ENCODE data around the gene EME1. TPM values are rescaled to one million over a fixed set of nuclear protein-coding genes. Genes with fewer than 3 reads are reported as not detected.
A peak's percentile ranks its signal among the peaks of the same experiment; 100 is the strongest.
"Not testable (repeated sequence)": the region's sequence is repeated elsewhere in the genome, so short reads cannot be mapped to it uniquely, and the experiment has no call there.

Gene EME1
- total and polyA plus RNA-seq, 2 of the 13 experiments (the other 11 are each of a cell fraction or from before 2014, with no cell fraction given), result 20.7 to 24.6 TPM

- ATAC-seq (peak; percentile 53), FAIRE-seq (no peak), DNase-seq (ENCODE audit: low spot score) (no peak)
- Histone ChIP-seq H2AFZ (ENCODE audit: low read length) (peak overlapping the region; percentile 99), H3K9ac (ENCODE audit: insufficient read depth, low read depth, low read length) (peak overlapping the region; percentile 98), H3K36me3 (replicated peaks in 1 of 2; ENCODE audit: control insufficient read depth in 1 of 2, insufficient read depth in 2 of 2, low read length in 2 of 2) (peaks cover 15 to 24% of the 10 kb centered on the region in 2 experiments), H4K20me1 (ENCODE audit: insufficient read depth, low read length) (peaks cover 15% of the 10 kb centered on the region; the same call in 1 of the 2 replicates), H3K9me3 (ENCODE audit: low read length) (peaks cover 4% of the 10 kb centered on the region; the same call in 1 of the 2 replicates), H3K4me3 (replicated peaks in 1 of 3; ENCODE audit: insufficient read depth in 1 of 3, low read depth in 2 of 3, low read length in 3 of 3) (peak overlapping the region; percentile 73 to 99 (median 99)), H3K79me2 (ENCODE audit: insufficient read depth, low read length) (peaks cover 43% of the 10 kb centered on the region), H3K27me3 (ENCODE audit: control insufficient read depth in 1 of 2, insufficient read depth in 2 of 2, low read length in 2 of 2) (peaks cover 0 to 3% of the 10 kb centered on the region in 2 experiments; a peak in 1 of 5 replicates), H3K4me1 (ENCODE audit: insufficient read depth, low read length) (peaks cover 27% of the 10 kb centered on the region), H3K27ac (ENCODE audit: extremely low read length, insufficient read depth, low read length) (no peak overlapping the region), H3K4me2 (ENCODE audit: low read depth, low read length) (peak overlapping the region; percentile 95)
- peak; percentile 37; the same call in 1 of the 2 replicates for TF ChIP-seq PATZ1 (CRISPR knock-in tag; IDR thresholded peaks at IDR 0.05)
- TF ChIP-seq ZNF740 (CRISPR knock-in tag; IDR thresholded peaks at IDR 0.05), result peak; percentile 37; the same call in 1 of the 2 replicates
- no peak for TF ChIP-seq ZNF550 (CRISPR knock-in tag; IDR thresholded peaks at IDR 0.05; ENCODE audit: borderline replicate concordance)
- no peak for TF ChIP-seq ARNTL (CRISPR knock-in tag; IDR thresholded peaks at IDR 0.05)
- no peak for TF ChIP-seq BCL6 (CRISPR knock-in tag; IDR thresholded peaks at IDR 0.05)
- TF ChIP-seq ZNF766 (CRISPR knock-in tag; IDR thresholded peaks at IDR 0.05; ENCODE audit: borderline replicate concordance), result peak; percentile 1; the same call in 1 of the 2 replicates
- TF ChIP-seq MAFF (IDR thresholded peaks at IDR 0.05; ENCODE audit: low read depth, low read length), result no peak
- TF ChIP-seq ZNF256 (CRISPR knock-in tag; conservative IDR thresholded peaks at IDR 0.05), result 0 out of 2 replicates have a peak, but pooled peaks have one; percentile 10
- TF ChIP-seq NR2F1 (CRISPR knock-in tag; IDR thresholded peaks at IDR 0.05), result no peak
- TF ChIP-seq TEF (CRISPR knock-in tag; IDR thresholded peaks at IDR 0.05), result no peak
- TF ChIP-seq ZNF335 (CRISPR knock-in tag; IDR thresholded peaks at IDR 0.05), result 0 out of 2 replicates have a peak, but pooled peaks have one; percentile 6
- TF ChIP-seq RFXANK (CRISPR knock-in tag; IDR thresholded peaks at IDR 0.05), result no peak
- TF ChIP-seq ZBTB7B (CRISPR knock-in tag; IDR thresholded peaks at IDR 0.05), result no peak
- POLR2A ChIA-PET, result interaction anchor here (0.9 to 5.4 kb wide), 23 partner anchors 8 to 294 kb away, joined by 3 to 99 read pairs (median 10); partner anchors contain the start of genes ACSF2, EME1, MRPL27 and RSAD1
- CTCF ChIA-PET (ENCODE audit: low intra/inter-chr PET ratio, low total read pairs), result interaction anchor here (1.1 to 3.4 kb wide), 5 partner anchors 29 to 85 kb away, joined by 3 to 43 read pairs (median 6); partner anchors contain the start of gene RSAD1
- BruUV-seq (replicated peaks), result no TSS peak
- intact Hi-C loops (cut with micrococcal nuclease; ENCODE audit: unreplicated experiment), result loop anchor here (1.0 kb wide), 2 partner anchors 25 to 80 kb away; partner anchors contain the start of gene RSAD1
- in situ Hi-C loops (cut with HindIII; ENCODE audit: extremely low pct_ligation_motif_present, low pct_unique_long_range_greater_than_20kb), result loop anchor here (5.0 kb wide), 1 partner anchor 79 kb away; the partner anchor contains the start of gene RSAD1
- 10% methylated on average over 9 of the region's 9 CpGs for WGBS (ENCODE audit: low lambda C conversion rate)
Measured at GRCh38 chr17:50397919-50398285, 24.9 kb downstream of the EME1 start.

- not testable (repeated sequence) for BruUV-seq (replicated peaks)
- POLR2A ChIA-PET, result interaction anchor here (1.1 to 5.4 kb wide), 8 partner anchors 11 to 80 kb away, joined by 4 to 99 read pairs (median 17); partner anchors contain the start of genes ACSF2, EME1, MRPL27 and RSAD1
- in situ Hi-C loops (cut with HindIII; ENCODE audit: extremely low pct_ligation_motif_present, low pct_unique_long_range_greater_than_20kb), result loop anchor here (5.0 kb wide), 1 partner anchor 79 kb away; the partner anchor contains the start of gene RSAD1
Measured at GRCh38 chr17:50398672-50399071, 25.6 kb downstream of the EME1 start.

More at GRCh38 chr17:50398672-50399071, 25.6 kb downstream of the EME1 start:
- H3K27ac ChIP-seq (ENCODE audit: extremely low read length, insufficient read depth, low read length); H3K27me3 ChIP-seq (ENCODE audit: control insufficient read depth in 1 of 2, insufficient read depth in 2 of 2, low read length in 2 of 2); H2AFZ ChIP-seq (ENCODE audit: low read length); H3K9ac ChIP-seq (ENCODE audit: insufficient read depth, low read depth, low read length); H3K4me3 ChIP-seq (replicated peaks in 1 of 3; ENCODE audit: insufficient read depth in 1 of 3, low read depth in 2 of 3, low read length in 3 of 3); intact Hi-C loops (cut with micrococcal nuclease; ENCODE audit: unreplicated experiment); ATAC-seq; H3K9me3 ChIP-seq (ENCODE audit: low read length); FAIRE-seq; DNase-seq (ENCODE audit: low spot score): not testable (repeated sequence)
- Histone ChIP-seq H3K36me3 (replicated peaks in 1 of 2; ENCODE audit: control insufficient read depth in 1 of 2, insufficient read depth in 2 of 2, low read length in 2 of 2) (peaks cover 7 to 16% of the 10 kb centered on the region in 2 experiments), H3K79me2 (ENCODE audit: insufficient read depth, low read length) (peaks cover 37% of the 10 kb centered on the region), H3K4me1 (ENCODE audit: insufficient read depth, low read length) (peaks cover 27% of the 10 kb centered on the region), H3K4me2 (ENCODE audit: low read depth, low read length) (0 out of 2 replicates have a peak overlapping the region, but pooled peaks have one; percentile 95), H4K20me1 (ENCODE audit: insufficient read depth, low read length) (peaks cover 15% of the 10 kb centered on the region; the same call in 1 of the 2 replicates)
- 81% methylated on average over 3 of the region's 3 CpGs for WGBS (ENCODE audit: low lambda C conversion rate)
- CTCF ChIA-PET (ENCODE audit: low intra/inter-chr PET ratio, low total read pairs), result interaction anchor here (1.1 to 3.4 kb wide), 2 partner anchors 29 to 80 kb away, joined by 6 to 43 read pairs; partner anchors contain the start of gene RSAD1
